Brain microvascular endothelial cell (primary cell): ENCODE measurements around the gene PPIL6.

Experiments
- DNase-seq: peaks from one replicate; pipeline ENCODE4 v3.0.0-alpha.2; 2020
- H3K27ac ChIP-seq: fragments of 250-450 bp; sonication (Bioruptor Pico); 2 replicates; pipeline ENCODE4 v1.5.1; 2020; ENCODE audit warnings: mild to moderate bottlenecking, moderate library complexity
- H3K27me3 ChIP-seq: fragments of 250-450 bp; sonication (Bioruptor Pico); replicated peaks from 2 replicates; pipeline ENCODE4 v1.5.1; 2020; ENCODE audit warnings: mild to moderate bottlenecking
- H3K36me3 ChIP-seq: fragments of 250-450 bp; sonication (Bioruptor Pico); replicated peaks from 2 replicates; pipeline ENCODE4 v1.5.1; 2020; ENCODE audit warnings: mild to moderate bottlenecking
- H3K4me3 ChIP-seq: 2 replicates; pipeline ENCODE4 v1.5.1; 2011; ENCODE audit warnings: low read depth, mild to moderate bottlenecking, control low read depth, low read length, moderate library complexity
- CTCF ChIP-seq: IDR thresholded peaks from 2 replicates; pipeline ENCODE4 v1.5.1; 2011; ENCODE audit warnings: low read depth, mild to moderate bottlenecking, moderate library complexity, low read length, control low read depth, inconsistent platforms; ENCODE audit errors: missing control alignments
- in situ Hi-C: cut with HindIII; loops from 2 replicates; pipeline ENCODE4 v1.10.0; 2017; ENCODE audit warnings: low sequenced_read_pairs, low pct_ligation_motif_present

PPIL6 gene

GRCh38 chr6:109453156-109453555 lies 12.7 kb upstream of the PPIL6 start:
- Histone ChIP-seq H3K4me3 (no peak overlapping the region), H3K27me3 (no peaks in the 10 kb centered on the region), H3K36me3 (peaks cover 37% of the 10 kb centered on the region), H3K27ac (no peak overlapping the region)
- no peak for DNase-seq
- TF ChIP-seq CTCF: no peak
- in situ Hi-C loops: no loop called here

GRCh38 chr6:109452181-109452580 lies 11.8 kb upstream of the PPIL6 start:
- Histone ChIP-seq H3K27ac (no peak overlapping the region), H3K36me3 (peaks cover 37% of the 10 kb centered on the region), H3K4me3 (no peak overlapping the region), H3K27me3 (no peaks in the 10 kb centered on the region)
- no peak for DNase-seq
- no peak for TF ChIP-seq CTCF
- in situ Hi-C loops: no loop called here

- no peaks in the 10 kb centered on the region for H3K27me3 ChIP-seq
- H3K36me3 ChIP-seq: peaks cover 45% of the 10 kb centered on the region
- DNase-seq: no peak
- H3K4me3 ChIP-seq: no peak overlapping the region
- in situ Hi-C loops: no loop called here
- no peak overlapping the region for H3K27ac ChIP-seq
- TF ChIP-seq CTCF: no peak
Measured at GRCh38 chr6:109451376-109451775, 10.9 kb upstream of the PPIL6 start.

- H3K27me3 ChIP-seq: no peaks in the 10 kb centered on the region
- no peak overlapping the region for H3K27ac ChIP-seq
- no peak for TF ChIP-seq CTCF
- peaks cover 49% of the 10 kb centered on the region for H3K36me3 ChIP-seq
- no peak overlapping the region for H3K4me3 ChIP-seq
- in situ Hi-C loops: no loop called here
- no peak for DNase-seq
Measured at GRCh38 chr6:109450801-109451200, 10.4 kb upstream of the PPIL6 start.

- no peak for TF ChIP-seq CTCF
- in situ Hi-C loops: no loop called here
- Histone ChIP-seq H3K4me3 (no peak overlapping the region), H3K27ac (no peak overlapping the region), H3K36me3 (peaks cover 57% of the 10 kb centered on the region), H3K27me3 (no peaks in the 10 kb centered on the region)
- DNase-seq: no peak
Measured at GRCh38 chr6:109449795-109450673, 9.6 kb upstream of the PPIL6 start.
